COR-L47 (cell line): ENCODE results near the gene ZNF407.

Source experiments
- DNase-seq: peaks from one replicate; lab custom pipeline; 2025; lab: John Stamatoyannopoulos, UW

Gene ZNF407

DNA sequence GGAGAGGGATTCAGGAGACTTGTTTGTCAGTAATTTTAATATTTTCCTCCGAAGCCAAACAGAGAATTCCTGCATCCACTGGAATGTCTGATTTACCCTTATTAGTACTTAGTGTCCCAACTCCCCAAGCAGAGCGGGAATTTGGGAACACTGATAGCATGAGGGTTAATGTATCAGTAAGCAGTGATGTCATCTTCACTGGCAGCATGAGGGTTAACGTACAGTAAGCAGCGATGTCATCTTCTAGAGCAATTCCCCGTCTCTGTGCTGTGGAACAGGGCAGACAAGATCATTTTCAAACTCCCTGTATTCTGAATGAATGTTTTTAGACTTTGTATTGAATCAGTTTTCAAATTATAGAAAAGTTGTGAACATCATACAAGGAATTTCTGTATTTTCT is 228.9 kb downstream of the ZNF407 start:
- no peak for DNase-seq

DNA sequence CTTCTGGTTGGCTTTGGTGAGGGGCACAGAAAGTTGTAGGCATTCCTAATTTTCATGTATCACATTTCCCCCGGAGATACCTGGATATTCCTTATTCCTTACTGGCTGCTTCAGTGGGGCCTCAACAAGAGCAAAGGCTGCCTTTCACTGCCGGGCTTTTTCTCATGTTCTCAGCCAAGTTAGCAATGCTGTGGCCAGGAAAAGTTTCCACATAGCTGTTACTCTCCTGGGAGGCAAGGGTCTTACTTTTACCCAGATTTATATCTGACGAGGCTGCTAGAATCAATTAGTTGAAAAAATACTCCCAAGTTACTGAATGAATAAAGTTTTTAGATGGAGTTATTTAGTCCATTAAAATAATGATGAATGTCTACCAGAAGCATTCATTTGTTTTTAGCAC is 230.5 kb downstream of the ZNF407 start:
- DNase-seq = no peak

GRCh38 chr18:74831571-74832250 is 234.0 kb downstream of the ZNF407 start:
- no peak for DNase-seq

GRCh38 chr18:74832381-74832780 is 234.7 kb downstream of the ZNF407 start:
- no peak for DNase-seq

DNA sequence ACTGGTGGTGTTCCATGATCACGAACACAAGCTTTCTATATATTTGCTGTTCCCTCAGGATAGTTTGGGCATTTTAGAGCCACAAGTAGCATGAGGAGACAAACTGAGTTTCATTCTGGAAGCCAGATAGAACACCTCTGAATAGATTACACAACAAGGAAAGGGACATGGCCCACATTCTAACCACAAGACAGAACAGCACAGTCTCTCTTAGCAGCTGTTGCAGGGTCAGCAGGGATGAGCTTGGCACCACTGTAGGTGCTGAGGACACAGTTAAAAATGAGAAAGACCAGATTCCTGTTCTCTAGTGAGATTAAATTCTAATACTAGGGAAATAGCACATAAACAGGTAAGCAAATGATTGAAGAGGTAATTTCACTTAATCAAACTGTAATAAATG is 235.3 kb downstream of the ZNF407 start:
- DNase-seq = no peak

DNA sequence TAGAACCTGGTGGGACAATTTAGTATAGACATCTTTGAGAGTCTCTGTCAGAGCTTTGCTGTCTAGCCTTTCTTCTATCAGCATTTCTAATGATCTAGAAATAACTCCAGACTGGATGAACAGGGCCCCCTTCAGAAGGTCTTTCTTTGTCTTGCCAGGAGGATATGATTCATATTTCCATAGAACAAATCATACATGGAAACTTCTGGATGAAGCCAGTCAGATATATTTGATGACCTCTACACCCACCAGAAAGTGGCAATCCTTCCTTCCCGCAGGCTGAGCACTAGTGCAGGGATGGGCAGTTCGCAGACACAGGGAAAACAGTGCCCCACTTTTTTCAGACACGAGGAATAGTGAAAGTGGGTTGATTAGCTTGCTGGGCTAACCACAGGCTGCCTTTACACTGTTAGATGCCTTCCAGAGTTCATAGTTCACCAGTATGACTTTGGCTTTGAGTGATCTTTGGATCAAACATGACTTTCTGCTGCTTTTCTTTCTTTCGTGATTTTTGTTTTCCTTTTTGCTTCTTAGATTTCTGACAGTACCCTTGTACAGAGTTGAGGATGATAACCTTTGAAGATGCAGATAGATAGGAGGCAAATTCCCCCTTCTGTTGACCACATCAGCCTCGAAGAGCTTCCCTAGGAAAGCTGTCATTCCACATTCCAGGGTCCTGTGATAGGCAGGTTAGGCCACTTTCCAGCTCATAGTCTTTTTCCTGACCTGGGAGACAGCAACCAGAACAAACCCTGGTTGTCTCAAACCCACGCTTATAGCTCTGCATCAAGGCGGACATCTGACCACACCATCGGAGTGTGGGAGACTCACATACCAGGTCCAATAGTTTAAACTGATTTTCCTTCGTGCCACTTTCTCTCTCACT is 237.0 kb downstream of the ZNF407 start:
- no peak for DNase-seq

DNA sequence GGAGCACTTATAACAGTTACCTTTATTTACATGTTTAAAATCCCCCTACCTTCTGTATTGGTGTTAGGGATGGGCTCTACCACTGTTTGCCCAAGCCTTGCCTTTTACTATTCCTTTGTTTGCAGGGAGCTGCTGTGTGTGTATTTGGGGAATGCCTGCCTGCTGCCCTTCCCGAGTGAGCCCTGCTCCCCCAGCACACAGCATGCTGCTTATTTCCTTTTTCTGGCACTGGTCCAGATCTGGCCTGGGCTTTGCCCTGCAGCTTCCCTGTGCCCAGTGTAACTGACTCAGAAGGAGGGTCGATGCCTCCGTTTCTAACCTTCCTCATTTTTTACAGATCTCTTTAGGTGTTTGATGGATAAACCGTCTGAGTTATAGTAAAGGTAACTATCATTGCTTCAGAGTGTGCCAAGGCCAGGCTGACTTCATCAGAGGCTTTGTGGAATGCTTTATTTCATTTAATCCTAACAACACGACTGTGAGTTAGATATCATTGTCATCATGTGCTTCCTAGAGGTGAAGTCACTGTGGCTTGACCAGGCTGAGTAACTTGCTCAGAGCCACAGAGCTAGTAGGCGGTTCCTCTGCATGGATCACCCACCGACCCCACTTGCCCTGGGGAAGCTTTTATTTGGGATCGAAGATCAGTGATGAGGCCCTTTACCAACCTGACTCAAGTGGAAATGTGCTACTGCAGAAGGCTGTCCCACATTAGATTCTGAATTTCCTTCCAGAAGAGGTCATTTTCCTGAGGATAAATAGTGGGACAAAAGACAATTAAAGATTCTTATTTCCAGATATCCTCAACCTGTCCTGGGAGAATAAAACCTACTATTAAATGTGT is 238.8 kb downstream of the ZNF407 start:
- peak; percentile 97 for DNase-seq

DNA sequence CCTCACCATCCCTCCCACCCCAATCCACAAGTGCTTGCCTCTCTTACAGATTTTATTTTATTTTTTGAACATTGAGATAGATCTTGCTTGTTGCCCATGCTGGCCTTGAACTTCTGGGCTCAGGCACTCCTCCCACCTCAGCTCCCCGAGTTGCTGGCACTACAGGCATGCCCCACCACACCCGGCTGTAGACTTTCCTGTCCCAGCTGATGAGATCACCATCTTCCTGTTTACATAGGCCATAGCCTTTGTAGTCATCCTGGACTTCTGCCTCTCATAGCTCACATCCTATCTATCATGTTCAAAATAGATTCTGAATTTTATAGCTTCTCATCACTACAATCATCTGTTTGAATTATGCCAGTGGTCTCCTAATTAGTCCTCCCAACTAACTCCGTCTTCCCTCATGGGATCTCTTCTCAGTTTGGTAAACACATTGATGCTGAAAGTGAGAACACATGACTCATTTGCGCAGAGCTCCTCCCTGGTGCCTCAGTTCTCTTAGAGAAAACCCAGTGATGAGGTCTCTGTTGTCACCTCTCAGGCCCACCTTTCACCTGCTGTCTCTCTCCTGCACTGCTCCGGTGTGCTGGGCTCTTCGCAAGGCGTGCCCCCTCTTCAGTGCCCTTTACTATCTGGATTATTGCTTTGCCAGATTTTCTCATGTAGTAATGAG is 243.0 kb downstream of the ZNF407 start:
- no peak for DNase-seq

DNA sequence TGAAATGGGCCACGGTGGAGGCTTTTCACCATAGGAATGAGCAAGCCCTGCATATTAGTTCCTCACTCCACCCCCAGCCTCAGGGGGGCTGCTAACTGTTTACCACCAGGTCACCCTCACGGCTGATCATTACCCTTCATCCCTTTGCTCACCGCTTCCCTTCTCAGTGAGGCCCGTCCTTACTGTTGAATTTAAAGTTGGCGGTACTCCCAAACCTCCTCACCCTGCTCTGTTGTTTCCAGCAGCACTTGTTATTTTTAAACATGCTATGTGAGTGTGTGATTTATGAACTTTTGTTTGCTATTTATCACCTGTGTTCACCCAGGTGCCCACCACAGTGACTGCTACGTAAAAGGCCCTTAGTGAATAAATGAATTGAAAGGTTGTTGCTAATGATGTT is 243.6 kb downstream of the ZNF407 start:
- no peak for DNase-seq

DNA sequence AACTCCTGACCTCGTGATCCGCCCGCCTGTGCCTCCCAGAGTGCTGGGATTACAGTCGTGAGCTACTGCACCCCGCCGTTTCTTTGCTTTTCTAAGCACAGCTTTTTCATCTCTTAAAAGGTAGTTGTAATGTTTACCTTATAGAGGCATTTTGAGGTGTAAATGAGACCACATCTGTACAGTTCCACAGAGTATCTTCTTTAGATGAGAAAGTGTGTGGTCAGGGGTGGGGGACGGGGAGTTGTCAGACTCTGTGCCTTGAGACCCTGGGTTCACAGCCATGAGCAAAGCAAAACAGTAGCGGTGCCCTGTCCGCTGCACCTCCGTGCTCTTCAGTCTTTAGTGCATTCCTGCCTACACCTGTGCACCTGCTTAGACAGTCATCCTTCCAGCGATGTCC is 251.6 kb downstream of the ZNF407 start:
- DNase-seq = no peak

- no peak for DNase-seq
Measured at GRCh38 chr18:74856434-74856833, 258.8 kb downstream of the ZNF407 start.

- peak; percentile 30 for DNase-seq
Measured at GRCh38 chr18:74856928-74857327, 259.3 kb downstream of the ZNF407 start.

GRCh38 chr18:74857901-74858300 is 260.2 kb downstream of the ZNF407 start:
- no peak for DNase-seq

DNA sequence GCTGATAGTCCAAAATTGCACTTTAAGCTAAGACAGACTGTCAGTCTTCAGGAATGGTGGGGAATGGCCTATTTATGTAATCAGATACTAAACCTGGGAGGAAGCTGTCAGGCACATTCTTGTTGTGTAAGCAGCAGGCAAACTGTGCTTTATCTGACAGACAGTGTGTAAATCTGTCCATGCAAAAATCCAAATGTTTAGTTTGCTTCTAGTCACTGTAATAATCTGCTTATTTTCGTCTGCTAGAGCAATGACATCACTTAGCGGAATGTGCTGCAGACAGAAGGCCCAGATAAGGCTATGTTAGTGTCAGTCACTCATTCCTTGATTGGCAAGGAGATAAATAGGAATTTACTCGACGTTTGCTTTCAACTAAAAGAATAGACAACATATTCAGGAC is 263.5 kb downstream of the ZNF407 start:
- no peak for DNase-seq

GRCh38 chr18:74862094-74862493 is 264.4 kb downstream of the ZNF407 start:
- DNase-seq = no peak

DNA sequence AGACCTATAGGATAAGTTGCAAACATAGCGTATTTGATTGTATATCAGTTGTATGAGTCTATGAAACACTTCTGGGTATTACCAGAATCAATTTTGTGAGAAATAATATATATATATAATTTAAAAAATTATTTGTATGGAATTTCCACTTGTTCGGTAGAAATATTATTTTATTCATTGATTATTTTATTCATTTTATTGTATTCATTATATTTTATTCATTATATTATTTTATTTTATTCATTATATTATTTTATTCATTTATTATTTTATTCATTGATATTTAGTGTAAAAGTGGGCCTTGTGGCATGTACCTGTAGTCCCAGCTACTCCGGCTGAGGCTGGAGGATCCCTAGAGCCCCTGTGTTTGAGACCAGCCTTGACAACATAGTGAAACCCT is 268.9 kb downstream of the ZNF407 start:
- DNase-seq = no peak

DNA sequence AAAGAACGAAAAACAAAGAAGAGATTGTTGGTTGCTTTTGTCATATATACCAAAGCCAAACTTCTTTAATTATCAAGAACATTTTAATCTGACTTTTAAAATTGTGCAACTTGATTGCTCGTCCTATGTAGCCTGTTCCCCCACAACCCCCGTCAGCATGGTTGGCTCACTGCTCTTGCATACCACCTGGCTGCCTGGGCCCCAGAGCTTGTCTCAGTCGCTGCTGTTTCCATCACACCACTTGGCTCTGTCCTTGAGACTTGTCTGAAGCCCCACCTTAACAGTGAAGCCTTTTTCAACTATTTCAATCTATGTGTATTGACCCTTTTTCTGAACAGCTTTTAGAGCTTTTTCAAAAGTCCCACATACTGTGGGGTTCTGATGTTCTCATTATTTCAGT is 270.8 kb downstream of the ZNF407 start:
- no peak for DNase-seq

GRCh38 chr18:74869904-74870863 is 272.5 kb downstream of the ZNF407 start:
- no peak for DNase-seq

DNA sequence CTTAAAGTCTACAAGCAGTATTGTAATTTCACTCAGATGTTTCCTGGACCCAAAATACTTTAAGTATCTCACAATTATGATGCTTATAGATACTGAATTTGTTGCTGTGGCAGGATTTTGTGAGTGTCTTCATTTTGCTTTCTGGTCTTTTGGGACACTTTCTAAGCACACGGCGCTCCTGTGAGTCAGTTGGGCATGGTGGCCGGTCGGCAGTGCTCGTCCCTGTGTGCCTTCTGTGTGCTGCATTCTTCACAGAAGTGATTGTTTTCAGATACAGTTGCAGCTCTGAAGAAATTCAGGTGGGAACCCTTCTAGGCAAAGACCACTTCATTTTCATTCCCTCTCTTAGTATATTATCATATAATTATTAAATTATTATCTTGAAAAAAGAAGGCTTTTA is 273.3 kb downstream of the ZNF407 start:
- no peak for DNase-seq

- DNase-seq = no peak
Measured at GRCh38 chr18:74873629-74874028, 276.0 kb downstream of the ZNF407 start.

DNA sequence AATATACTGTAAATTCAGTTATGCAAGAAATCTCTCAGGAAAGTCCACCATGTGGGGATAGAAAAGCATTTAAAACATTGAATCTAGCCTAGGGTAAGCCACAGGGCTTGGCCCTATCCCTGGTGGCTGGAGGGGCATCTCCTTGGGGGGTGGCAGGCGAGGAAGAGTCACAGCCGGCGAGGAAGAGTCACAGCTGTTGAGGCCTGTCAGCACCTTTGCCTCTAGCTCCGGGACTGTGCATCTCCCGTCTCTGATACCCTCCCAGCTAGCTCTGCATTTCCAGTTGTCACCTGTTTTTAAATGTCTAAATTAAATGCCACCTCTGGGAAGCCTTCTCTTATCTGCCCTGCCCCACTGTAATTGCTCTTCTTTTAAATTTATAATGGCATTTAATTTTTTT is 276.7 kb downstream of the ZNF407 start:
- DNase-seq = no peak
